H9 (cell line): ENCODE data around the gene KRT13. TPM values are rescaled to one million over a fixed set of nuclear protein-coding genes. Genes with fewer than 3 reads are reported as not detected.

Source experiments
- DNase-seq: peaks from one replicate; pipeline ENCODE4 v3.0.0-alpha.2; 2017
- H2AFZ ChIP-seq: one replicate; pipeline ENCODE4 v1.6.1; 2013; ENCODE audit warnings: mild to moderate bottlenecking, low read length, control low read depth, moderate library complexity
- H2AK5ac ChIP-seq: 2 replicates; pipeline ENCODE4 v1.6.1; 2013; ENCODE audit warnings: low read length, control low read depth, mixed read lengths; ENCODE audit not compliant: insufficient read length
- H2BK120ac ChIP-seq: one replicate; pipeline ENCODE4 v1.6.1; 2013; ENCODE audit warnings: low read depth, mild to moderate bottlenecking, low read length, control low read depth, inconsistent platforms; ENCODE audit not compliant: poor library complexity, severe bottlenecking
- H2BK12ac ChIP-seq: 2 replicates; pipeline ENCODE4 v1.6.1; 2013; ENCODE audit warnings: low read length, control low read depth, mixed read lengths, low read depth; ENCODE audit not compliant: insufficient read length
- H2BK15ac ChIP-seq: 2 replicates; pipeline ENCODE4 v1.6.1; 2013; ENCODE audit warnings: low read depth, low read length, control low read depth
- H2BK20ac ChIP-seq: one replicate; pipeline ENCODE4 v1.6.1; 2013; ENCODE audit warnings: low read depth, mild to moderate bottlenecking, low read length, control low read depth, inconsistent platforms; ENCODE audit not compliant: poor library complexity, severe bottlenecking
- H2BK5ac ChIP-seq: 2 replicates; pipeline ENCODE4 v1.6.1; 2013; ENCODE audit warnings: low read length, control low read depth, mixed read lengths; ENCODE audit not compliant: insufficient read length
- H3K14ac ChIP-seq: 2 replicates; pipeline ENCODE4 v1.6.1; 2013; ENCODE audit warnings: low read length, control low read depth; ENCODE audit not compliant: insufficient read depth
- H3K18ac ChIP-seq: 2 replicates; pipeline ENCODE4 v1.6.1; 2013; ENCODE audit warnings: low read depth, mild to moderate bottlenecking, mixed read lengths, low read length, control low read depth; ENCODE audit not compliant: insufficient read length
- H3K23ac ChIP-seq: 2 replicates; pipeline ENCODE4 v1.6.1; 2013; ENCODE audit warnings: low read length, control low read depth, mixed read lengths, low read depth; ENCODE audit not compliant: insufficient read length
- H3K23me2 ChIP-seq: 2 replicates; pipeline ENCODE4 v1.6.1; 2013; ENCODE audit warnings: low read depth, mild to moderate bottlenecking, mixed read lengths, low read length, control low read depth; ENCODE audit not compliant: insufficient read length, poor library complexity, severe bottlenecking
- H3K27ac ChIP-seq: 2 replicates; pipeline ENCODE4 v1.5.1; 2013; ENCODE audit warnings: low read length, control low read depth, mixed read lengths, low read depth; ENCODE audit not compliant: insufficient read length
- H3K27me3 ChIP-seq: 2 replicates; pipeline ENCODE4 v1.6.1; 2013; ENCODE audit warnings: low read length, control low read depth, inconsistent platforms; ENCODE audit not compliant: insufficient read depth
- H3K4ac ChIP-seq: 2 replicates; pipeline ENCODE4 v1.6.1; 2013; ENCODE audit warnings: low read depth, mild to moderate bottlenecking, control low read depth, inconsistent platforms, low read length, moderate library complexity
- H3K4me1 ChIP-seq: 2 replicates; pipeline ENCODE4 v1.6.1; 2013; ENCODE audit warnings: low read length, control low read depth, inconsistent platforms; ENCODE audit not compliant: insufficient read depth
- H3K4me2 ChIP-seq: 2 replicates; pipeline ENCODE4 v1.6.1; 2013; ENCODE audit warnings: low read length, control low read depth, mixed read lengths; ENCODE audit not compliant: insufficient read length, insufficient read depth
- H3K56ac ChIP-seq: 2 replicates; pipeline ENCODE4 v1.6.1; 2013; ENCODE audit warnings: low read depth, mild to moderate bottlenecking, mixed read lengths, low read length, control low read depth; ENCODE audit not compliant: insufficient read length
- H3K79me1 ChIP-seq: 2 replicates; pipeline ENCODE4 v1.6.1; 2013; ENCODE audit warnings: low read depth, mild to moderate bottlenecking, moderate library complexity, low read length, control low read depth, inconsistent platforms; ENCODE audit not compliant: insufficient read depth, poor library complexity, severe bottlenecking
- H3K79me2 ChIP-seq: 2 replicates; pipeline ENCODE4 v1.6.1; 2013; ENCODE audit warnings: low read length, control low read depth, inconsistent platforms; ENCODE audit not compliant: insufficient read depth
- H3K9ac ChIP-seq: 2 replicates; pipeline ENCODE4 v1.6.1; 2013; ENCODE audit warnings: low read length, control low read depth, mixed read lengths; ENCODE audit not compliant: insufficient read length; ENCODE audit errors: extremely low read depth
- H3K9me3 ChIP-seq: one replicate; pipeline ENCODE4 v1.6.1; 2013; ENCODE audit warnings: low read depth, low read length, inconsistent platforms; ENCODE audit not compliant: control insufficient read depth
- H3T11ph ChIP-seq: one replicate; pipeline ENCODE4 v1.6.1; 2013; ENCODE audit warnings: mild to moderate bottlenecking, low read length, control low read depth, inconsistent platforms
- H4K20me1 ChIP-seq: one replicate; pipeline ENCODE4 v1.6.1; 2013; ENCODE audit not compliant: control insufficient read depth, insufficient read length, insufficient read depth
- H4K5ac ChIP-seq: 2 replicates; pipeline ENCODE4 v1.6.1; 2013; ENCODE audit warnings: low read depth, mild to moderate bottlenecking, mixed read lengths, low read length, control low read depth; ENCODE audit not compliant: insufficient read length
- H4K8ac ChIP-seq: replicated peaks from 2 replicates; pipeline ENCODE4 v1.6.1; 2013; ENCODE audit warnings: low read length, control low read depth, mixed read lengths, low read depth; ENCODE audit not compliant: insufficient read length
- H4K91ac ChIP-seq: 2 replicates; pipeline ENCODE4 v1.6.1; 2013; ENCODE audit warnings: low read depth, mild to moderate bottlenecking, moderate library complexity, mixed read lengths, low read length, control low read depth; ENCODE audit not compliant: insufficient read length
- H3K27ac Mint-ChIP-seq, 3 experiments: 2 replicates in 2 of 3; 3 replicates in 1 of 3; pipeline ENCODE4 v1.8.0; 2020 to 2021; ENCODE audit warnings: mixed read lengths in 3 of 3, mild to moderate bottlenecking in 1 of 3, moderate library complexity in 1 of 3
- H3K27me3 Mint-ChIP-seq: 2 replicates; pipeline ENCODE4 v1.8.0; 2021; ENCODE audit warnings: low read depth, mild to moderate bottlenecking, moderate library complexity, mixed read lengths
- H3K36me3 Mint-ChIP-seq, 3 experiments: 2 replicates in 2 of 3; 3 replicates in 1 of 3; pipeline ENCODE4 v1.8.0; 2020 to 2021; ENCODE audit warnings: low read depth in 3 of 3, mixed read lengths in 3 of 3; ENCODE audit not compliant: insufficient read depth in 1 of 3
- H3K4me1 Mint-ChIP-seq, 2 experiments: 2 replicates each; pipeline ENCODE4 v1.8.0; 2020; ENCODE audit warnings: mixed read lengths in 2 of 2
- H3K4me3 Mint-ChIP-seq, 2 experiments: 2 replicates in 1 of 2; 3 replicates in 1 of 2; pipeline ENCODE4 v1.8.0; 2020 to 2021; ENCODE audit warnings: mild to moderate bottlenecking in 2 of 2, mixed read lengths in 2 of 2, moderate library complexity in 1 of 2
- H3K9me3 Mint-ChIP-seq, 2 experiments: 2 replicates in 1 of 2; 3 replicates in 1 of 2; pipeline ENCODE4 v1.8.0; 2020; ENCODE audit warnings: mild to moderate bottlenecking in 2 of 2, mixed read lengths in 2 of 2, moderate library complexity in 1 of 2
- CTCF ChIP-seq: fragments of 200-600 bp; sonication (generic); conservative IDR thresholded peaks from 3 replicates; pipeline ENCODE4 v1.8.0; 2021; ENCODE audit warnings: antibody characterized with exemption, mild to moderate bottlenecking
- WGBS: extraction: QIAGEN DNeasy Blood & Tissue Kit; methylation state at CpG from one replicate; pipeline ENCODE4 v1.1.7; 2013; ENCODE audit warnings: missing lambda C conversion rate, low lambda C conversion rate, mixed read lengths; ENCODE audit not compliant: insufficient read length; ENCODE audit errors: extremely low coverage; 5-methylcytosine and 5-hydroxymethylcytosine counted together
- total RNA-seq: library from RNA; stranded (reverse); gene quantifications from 2 replicates; pipeline ENCODE4 v1.2.1, GENCODE V29; 2021

KRT13 gene
- total RNA-seq, 1 experiment from 2014 or later = not detected

DNA sequence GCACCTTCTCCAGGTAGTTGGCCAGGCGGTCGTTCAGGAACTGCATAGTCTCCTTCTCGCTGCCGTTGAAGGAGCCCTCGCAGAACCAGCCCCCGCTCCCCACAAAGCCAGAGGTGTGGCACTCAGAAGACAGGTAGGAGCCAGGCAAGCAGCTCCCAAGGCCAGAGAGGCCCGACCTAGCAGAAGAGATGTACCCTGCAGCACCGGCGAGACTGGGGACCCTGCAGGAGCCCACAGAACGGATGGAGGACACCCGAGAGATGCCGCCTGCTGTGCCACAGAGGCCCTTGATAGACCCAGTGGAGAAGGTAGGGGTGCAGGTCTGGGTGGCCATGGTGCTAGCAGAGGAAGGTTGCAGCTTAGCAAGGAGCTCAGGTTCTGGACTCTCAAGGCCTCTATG lies 15.9 kb downstream of the KRT13 start, which contains the start of gene KRT36:
TSS of gene KRT36 (minus strand) at position 380 of the 400 bp plus-strand sequence. CDS start at position 334, 46 bp downstream.
- H2BK12ac ChIP-seq = no peak within 1 kb of the TSS
- no peak within 1 kb of the TSS for H3T11ph ChIP-seq
- H3K9ac ChIP-seq = no peak within 1 kb of the TSS
- no peak within 1 kb of the TSS for H3K4ac ChIP-seq
- H2BK5ac ChIP-seq = no peak within 1 kb of the TSS
- H2BK15ac ChIP-seq = no peak within 1 kb of the TSS
- H3K18ac ChIP-seq = no peak within 1 kb of the TSS
- no peak within 1 kb of the TSS for H3K27ac ChIP-seq
- H3K36me3 Mint-ChIP-seq = no peaks in the 10 kb centered on the region
- H4K20me1 ChIP-seq = no peaks in the 10 kb centered on the region
- no peak within 1 kb of the TSS for H3K14ac ChIP-seq
- H3K4me1 ChIP-seq = no peaks in the 10 kb centered on the region
- no peak within 1 kb of the TSS for H3K56ac ChIP-seq
- no peak within 1 kb of the TSS for H3K4me2 ChIP-seq
- no peaks in the 10 kb centered on the region for H3K27me3 ChIP-seq
- no peak within 1 kb of the TSS for H2BK120ac ChIP-seq
- no peak for TF ChIP-seq CTCF
- no peak for DNase-seq
- no peaks in the 10 kb centered on the region for H3K9me3 Mint-ChIP-seq
- no peak within 1 kb of the TSS for H4K91ac ChIP-seq
- peak within 1 kb of the TSS in 1 of 3 experiments; percentile 31; a peak in 1 of 7 replicates for H3K27ac Mint-ChIP-seq
- H3K79me1 ChIP-seq = no peaks in the 10 kb centered on the region
- H3K23me2 ChIP-seq = peaks cover 3% of the 10 kb centered on the region
- no peak within 1 kb of the TSS for H4K5ac ChIP-seq
- no peaks in the 10 kb centered on the region for H3K9me3 ChIP-seq
- H2AK5ac ChIP-seq = no peak within 1 kb of the TSS
- H3K4me1 Mint-ChIP-seq = peaks cover 1 to 2% of the 10 kb centered on the region in 2 experiments; a peak in 2 of 4 replicates
- H3K27me3 Mint-ChIP-seq = peaks cover 34% of the 10 kb centered on the region
- H3K4me3 Mint-ChIP-seq = no peak within 1 kb of the TSS
- no peaks in the 10 kb centered on the region for H3K79me2 ChIP-seq
- WGBS = no CpG with 5 or more reads among the region's 12 CpGs
- no peak within 1 kb of the TSS for H3K23ac ChIP-seq
- H2BK20ac ChIP-seq = no peak within 1 kb of the TSS
- no peak within 1 kb of the TSS for H2AFZ ChIP-seq
- no peak within 1 kb of the TSS for H4K8ac ChIP-seq
